GM19025 (cell line): ENCODE data around the gene WHRN.

ENCODE experiments used
- ATAC-seq: cut with Tn5 transposase; IDR thresholded peaks from one replicate; pipeline ENCODE4 v1.9.1; 2021; ENCODE audit warnings: mild to moderate bottlenecking, low read depth, moderate library complexity; ENCODE audit not compliant: unreplicated experiment

The WHRN gene

DNA sequence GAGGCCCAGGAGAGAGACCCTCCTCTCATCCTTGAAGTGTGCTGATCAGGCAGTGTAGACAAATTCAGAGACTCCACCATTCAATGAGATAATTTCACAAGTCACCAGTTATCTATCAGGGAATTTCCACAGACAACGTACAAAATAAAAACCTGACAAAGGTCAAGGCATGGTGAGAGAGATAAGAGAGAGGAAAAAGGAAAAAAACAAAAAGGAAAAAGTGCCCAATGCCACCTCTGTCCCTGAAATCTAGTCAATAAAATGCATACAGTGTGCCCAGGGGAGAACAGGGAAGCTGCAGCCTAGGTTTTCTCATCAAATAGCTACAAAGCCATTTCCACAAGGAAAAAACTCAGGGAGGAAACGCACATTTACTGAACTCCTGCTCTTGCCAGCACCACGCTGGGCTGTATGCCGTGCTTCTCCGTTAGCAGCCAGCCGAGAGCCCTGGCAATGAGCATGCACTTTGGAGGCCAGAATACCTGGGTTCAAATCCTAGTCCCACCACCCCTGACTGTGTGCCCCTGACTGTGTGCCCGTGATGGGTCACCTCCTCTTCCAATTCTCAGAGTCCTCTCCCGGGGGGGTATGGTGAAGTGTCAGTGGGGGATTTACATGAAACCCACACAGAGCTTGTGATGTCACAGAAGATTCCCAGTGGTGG, 11.6 kb downstream of the WHRN start:
- ATAC-seq = no peak

DNA sequence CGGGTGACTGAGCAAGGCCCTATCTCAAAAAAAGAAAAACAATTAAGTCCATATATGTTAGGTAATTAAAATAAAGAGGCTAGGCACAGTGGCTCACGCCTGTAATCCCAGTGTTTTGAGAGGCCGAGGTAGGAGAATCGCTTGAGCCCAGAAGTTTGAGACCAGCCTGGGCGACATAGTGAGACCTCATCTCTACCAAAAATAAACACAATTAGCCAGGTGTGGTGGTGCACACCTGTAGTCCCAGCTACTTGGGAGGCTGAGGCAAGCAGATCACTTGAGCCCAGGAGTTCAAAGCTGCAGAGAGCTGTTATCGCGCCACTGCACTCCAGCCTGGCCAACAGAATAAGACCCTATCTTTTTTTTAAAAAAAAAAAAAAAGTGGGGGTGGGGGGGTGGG, 12.3 kb downstream of the WHRN start:
- no peak for ATAC-seq

- ATAC-seq = no peak
Measured at GRCh38 chr9:114491430-114492003, 13.8 kb downstream of the WHRN start.

DNA sequence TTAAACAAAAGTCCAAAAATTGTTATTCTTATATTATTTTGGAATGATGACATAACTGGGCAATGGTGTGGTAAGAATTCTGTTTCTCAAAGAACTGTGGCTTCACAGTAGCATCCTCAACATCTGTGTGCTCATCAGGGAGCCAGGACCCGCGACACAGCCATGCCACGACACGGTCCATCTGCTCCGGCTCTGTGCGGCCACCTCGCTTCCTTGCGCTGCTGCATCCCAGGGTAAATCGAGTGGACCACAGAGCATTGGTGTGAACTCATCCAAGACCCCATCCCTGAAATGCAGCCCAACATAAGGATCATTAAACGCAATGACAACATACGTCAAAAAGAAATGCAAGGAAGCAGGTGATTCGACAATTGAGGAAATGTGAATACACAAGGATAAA, 15.3 kb downstream of the WHRN start:
- no peak for ATAC-seq

DNA sequence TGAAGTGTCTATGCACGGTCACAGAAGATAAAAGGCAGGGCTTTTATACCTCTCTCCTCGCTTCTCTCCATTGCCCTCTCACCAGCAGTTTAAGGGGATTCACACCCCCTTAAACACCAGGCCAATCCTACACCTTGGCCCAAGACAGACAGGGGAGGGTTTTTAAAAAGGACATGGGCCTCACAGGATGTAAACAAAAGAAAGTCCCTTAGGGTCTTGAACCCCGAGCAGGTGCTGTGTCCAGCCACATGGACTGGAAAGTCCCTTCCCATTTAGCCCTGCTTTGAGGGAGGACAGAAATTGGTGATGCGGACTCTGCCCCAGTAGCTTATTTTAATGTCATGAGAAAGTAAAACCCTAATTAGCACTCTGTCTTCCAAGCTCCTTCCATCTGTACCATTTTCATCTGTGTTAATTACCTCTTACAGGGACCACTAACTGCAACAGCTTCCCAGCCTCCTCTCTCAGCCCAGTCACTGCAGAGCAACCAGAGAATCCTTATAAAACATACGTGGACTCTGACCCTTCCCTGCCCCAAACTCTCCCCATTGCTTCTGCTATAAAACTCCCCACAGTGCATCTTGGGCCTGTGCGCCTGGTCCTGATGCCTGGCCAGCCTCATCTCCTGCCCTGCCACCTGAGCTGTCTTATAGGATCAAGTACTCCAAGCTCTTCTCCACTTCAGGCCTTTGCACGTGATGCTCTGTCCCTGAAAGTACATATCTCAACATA, 16.7 kb downstream of the WHRN start:
- ATAC-seq = no peak

DNA sequence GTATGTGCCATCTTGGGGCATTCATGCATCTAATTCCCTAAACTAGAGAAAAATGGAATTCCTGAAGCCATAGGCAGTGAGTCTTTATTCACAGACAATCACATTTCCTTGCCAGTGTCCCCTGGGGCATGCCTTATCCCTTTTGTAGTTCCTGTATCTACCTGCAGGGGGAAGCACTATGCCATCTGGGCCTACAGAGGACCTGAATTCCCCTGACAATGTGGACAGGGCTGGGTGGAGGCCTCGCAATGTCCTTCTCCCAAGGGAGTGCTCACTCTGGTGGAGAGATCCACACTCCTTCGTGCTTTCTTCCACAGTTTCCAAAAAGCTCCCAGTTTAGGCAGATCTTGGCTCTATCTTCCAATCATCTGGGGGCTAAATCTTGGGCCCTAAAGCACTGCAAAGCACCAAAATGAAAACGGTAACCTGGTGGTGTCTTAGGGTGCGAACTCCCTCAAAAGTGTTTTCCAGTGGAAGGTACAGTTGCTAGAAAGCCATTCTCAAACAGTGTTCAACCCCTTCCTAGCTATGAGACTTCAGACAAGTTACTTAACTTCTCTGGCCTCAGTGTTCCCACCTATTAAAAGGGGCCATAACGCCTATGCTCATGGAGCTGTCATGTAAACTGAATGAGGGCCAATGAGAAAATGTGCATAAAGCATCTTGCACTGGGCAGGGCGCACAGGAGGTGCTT, 17.5 kb downstream of the WHRN start:
- ATAC-seq = peak; percentile 45

- ATAC-seq = no peak
Measured at GRCh38 chr9:114486205-114486963, 18.9 kb downstream of the WHRN start.

DNA sequence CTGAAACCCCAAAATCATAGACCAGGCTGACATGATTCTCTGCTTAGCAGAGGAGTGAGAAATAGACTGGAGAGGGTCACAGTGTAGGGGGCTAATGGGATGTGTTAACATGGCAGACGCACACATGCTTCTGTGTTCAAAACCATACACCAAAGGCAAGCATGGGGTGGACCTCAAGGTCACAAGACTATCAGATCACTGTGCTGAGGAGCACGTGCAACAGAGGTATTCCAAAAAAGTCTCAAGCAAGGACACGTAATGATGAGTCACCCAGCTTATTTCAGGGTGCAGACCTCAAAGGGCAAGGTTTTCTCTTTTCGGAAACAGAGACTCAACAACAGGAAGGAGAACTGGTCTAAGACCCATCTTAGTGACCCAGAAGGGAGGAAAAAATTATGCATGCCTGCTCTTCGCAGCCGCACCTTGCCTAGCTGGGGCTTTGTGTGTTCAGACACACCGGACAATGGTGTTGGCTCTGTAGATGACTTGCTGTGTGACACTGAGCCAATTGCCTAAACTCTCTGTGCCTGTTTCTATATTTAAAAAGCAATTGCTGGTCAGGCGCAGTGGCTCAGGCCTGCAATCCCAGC, 20.3 kb downstream of the WHRN start:
- peak; percentile 72 for ATAC-seq

- no peak for ATAC-seq
Measured at GRCh38 chr9:114484215-114484853, 20.9 kb downstream of the WHRN start.

GRCh38 chr9:114483499-114483898, 21.8 kb downstream of the WHRN start:
- ATAC-seq = no peak

DNA sequence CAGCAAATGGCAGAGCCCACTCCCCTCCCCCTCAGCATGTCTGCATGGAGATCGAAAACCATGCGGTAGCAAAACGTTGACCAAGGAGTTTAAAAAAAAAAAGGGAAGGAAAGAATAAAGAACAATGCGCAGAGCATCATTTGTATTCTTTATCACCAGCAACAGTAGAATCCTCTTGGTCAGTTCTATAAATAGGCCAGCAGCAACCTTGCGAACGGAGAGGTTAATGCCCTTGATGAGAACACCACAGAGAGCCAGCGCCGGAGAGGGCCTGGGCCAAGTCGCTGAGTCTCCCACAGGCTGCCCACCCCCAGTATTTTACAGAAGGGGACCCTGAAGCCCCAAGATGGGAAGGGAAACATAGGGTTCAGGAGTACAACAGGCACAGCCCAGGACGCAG, 22.7 kb downstream of the WHRN start:
- no peak for ATAC-seq

DNA sequence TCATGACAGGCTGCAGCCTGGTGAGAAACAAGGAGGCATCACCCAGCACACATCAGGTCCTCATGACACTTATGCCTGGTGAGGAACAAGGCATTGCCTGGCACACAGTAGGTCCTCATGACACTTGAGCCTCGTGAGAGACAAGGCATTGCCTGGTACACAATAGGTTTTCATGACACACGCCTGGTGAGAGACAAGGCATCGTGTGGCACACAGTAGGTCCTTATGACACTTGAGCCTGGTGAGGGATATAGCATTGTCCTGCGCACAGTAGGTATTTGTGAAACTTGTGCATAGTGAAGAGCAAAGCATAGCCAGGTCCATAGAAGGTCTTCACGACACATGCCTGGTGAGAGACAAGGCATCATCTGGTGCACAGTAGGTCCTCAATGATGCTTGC, 23.5 kb downstream of the WHRN start:
- no peak for ATAC-seq

GRCh38 chr9:114480746-114481435, 24.4 kb downstream of the WHRN start:
- ATAC-seq = no peak

DNA sequence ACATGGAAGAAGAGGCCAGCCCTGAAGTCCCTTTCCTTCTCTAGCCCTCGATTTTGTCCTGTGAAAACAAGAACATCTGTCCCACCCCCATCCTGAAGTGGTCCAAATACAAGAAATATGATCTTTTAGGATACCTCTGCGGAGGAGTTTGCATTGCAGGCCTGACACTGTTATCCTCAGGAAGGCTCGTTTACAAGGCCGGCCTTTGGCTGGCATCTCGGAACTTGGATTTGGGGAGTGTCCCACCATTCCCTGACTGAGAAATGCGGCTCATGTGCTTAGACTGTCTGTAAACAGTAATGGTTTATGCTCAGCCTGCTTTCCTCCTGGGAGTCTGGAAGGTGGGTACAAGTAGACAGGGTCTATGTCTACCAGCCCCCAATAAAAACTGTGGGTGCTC, 26.4 kb downstream of the WHRN start:
- ATAC-seq = no peak

GRCh38 chr9:114478459-114478858, 26.8 kb downstream of the WHRN start:
- no peak for ATAC-seq

DNA sequence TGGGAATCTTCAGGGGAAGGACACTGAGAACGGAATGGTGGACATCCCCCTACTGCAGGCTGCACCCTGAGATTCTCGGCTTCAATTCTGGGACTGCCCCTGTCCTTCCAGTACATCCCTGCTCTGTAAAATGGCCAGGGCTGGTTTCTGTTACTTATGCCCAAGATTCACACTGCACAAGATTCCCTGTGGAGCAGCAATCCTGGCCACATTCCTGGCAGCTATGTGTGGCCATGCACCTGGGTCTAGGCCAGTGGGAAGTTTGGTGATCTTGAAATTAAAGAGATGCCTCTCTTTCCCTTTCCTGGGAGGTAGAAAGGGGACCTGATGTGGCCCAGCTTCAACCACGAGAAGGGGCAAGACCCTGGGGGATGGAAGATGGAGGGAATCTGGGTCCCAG, 27.6 kb downstream of the WHRN start:
- no peak for ATAC-seq

- no peak for ATAC-seq
Measured at GRCh38 chr9:114476891-114477469, 28.3 kb downstream of the WHRN start.

GRCh38 chr9:114475412-114476135, 29.7 kb downstream of the WHRN start:
- no peak for ATAC-seq
